PFSK-1 (cell line): ENCODE results near the gene EPHA4.

Experiments
- FOXP2 ChIP-seq: optimal IDR thresholded peaks from 2 replicates; pipeline ENCODE3; 2011; ENCODE audit warnings: borderline replicate concordance, control low read depth, inconsistent platforms; ENCODE audit not compliant: insufficient read depth; ENCODE audit errors: extremely low read length, extremely low read depth
- POLR2AphosphoS5 ChIP-seq: IDR thresholded peaks from 2 replicates; pipeline ENCODE4 v1.6.1; 2012; ENCODE audit warnings: low read depth, mild to moderate bottlenecking, control low read depth, low read length, moderate library complexity
- SIN3A ChIP-seq: IDR thresholded peaks from 2 replicates; pipeline ENCODE4 v1.6.1; 2012; ENCODE audit warnings: mild to moderate bottlenecking, low read length, moderate library complexity, borderline replicate concordance; ENCODE audit not compliant: insufficient read depth
- TAF1 ChIP-seq: IDR thresholded peaks from 2 replicates; pipeline ENCODE4 v1.6.1; 2012; ENCODE audit warnings: low read length, control low read depth, borderline replicate concordance; ENCODE audit not compliant: insufficient read depth
- TF ChIP-seq, protein P1 (sequence below), 2 experiments: IDR thresholded peaks; 2 replicates each; pipeline versions ENCODE4 v1.6.1 to v1.8.0; 2011 to 2012; ENCODE audit warnings: low read depth in 2 of 2, low read length in 2 of 2, control low read depth in 1 of 2, inconsistent platforms in 1 of 2, mild to moderate bottlenecking in 1 of 2, moderate library complexity in 1 of 2; ENCODE audit not compliant: insufficient read depth in 1 of 2

The EPHA4 gene

DNA sequence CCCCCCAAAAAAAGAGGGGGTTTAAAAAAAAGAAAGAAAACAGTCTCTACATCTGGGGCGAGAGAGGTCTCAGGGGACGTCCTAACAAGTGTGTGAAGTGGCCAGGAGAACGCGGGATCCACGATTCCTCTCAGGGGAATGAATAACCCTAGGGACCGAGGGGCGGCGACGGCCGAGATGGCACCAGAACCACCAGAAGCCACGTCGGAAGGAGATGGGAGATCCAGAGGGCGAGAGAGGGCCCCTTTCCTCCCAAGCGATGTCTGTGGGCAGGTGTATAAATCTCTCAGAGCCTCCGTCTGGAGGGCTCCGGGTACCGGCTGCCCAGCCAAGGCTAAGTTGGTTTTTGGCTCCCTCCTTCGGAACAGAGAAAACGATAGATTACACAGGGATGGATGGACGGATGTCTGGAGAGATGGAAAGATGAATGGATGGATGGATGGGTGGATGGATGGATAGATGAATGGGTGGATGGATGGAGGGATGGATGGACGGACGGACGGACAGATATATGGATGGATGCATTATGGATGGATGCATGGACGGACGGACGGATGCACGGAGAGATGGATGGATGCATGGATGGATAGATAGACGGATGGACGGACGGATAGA is 1.7 kb downstream of the EPHA4 start:
- TF ChIP-seq POLR2AphosphoS5 (no peak), SIN3A (no peak), FOXP2 (no peak), TAF1 (no peak)
- TF ChIP-seq, protein P1, sequence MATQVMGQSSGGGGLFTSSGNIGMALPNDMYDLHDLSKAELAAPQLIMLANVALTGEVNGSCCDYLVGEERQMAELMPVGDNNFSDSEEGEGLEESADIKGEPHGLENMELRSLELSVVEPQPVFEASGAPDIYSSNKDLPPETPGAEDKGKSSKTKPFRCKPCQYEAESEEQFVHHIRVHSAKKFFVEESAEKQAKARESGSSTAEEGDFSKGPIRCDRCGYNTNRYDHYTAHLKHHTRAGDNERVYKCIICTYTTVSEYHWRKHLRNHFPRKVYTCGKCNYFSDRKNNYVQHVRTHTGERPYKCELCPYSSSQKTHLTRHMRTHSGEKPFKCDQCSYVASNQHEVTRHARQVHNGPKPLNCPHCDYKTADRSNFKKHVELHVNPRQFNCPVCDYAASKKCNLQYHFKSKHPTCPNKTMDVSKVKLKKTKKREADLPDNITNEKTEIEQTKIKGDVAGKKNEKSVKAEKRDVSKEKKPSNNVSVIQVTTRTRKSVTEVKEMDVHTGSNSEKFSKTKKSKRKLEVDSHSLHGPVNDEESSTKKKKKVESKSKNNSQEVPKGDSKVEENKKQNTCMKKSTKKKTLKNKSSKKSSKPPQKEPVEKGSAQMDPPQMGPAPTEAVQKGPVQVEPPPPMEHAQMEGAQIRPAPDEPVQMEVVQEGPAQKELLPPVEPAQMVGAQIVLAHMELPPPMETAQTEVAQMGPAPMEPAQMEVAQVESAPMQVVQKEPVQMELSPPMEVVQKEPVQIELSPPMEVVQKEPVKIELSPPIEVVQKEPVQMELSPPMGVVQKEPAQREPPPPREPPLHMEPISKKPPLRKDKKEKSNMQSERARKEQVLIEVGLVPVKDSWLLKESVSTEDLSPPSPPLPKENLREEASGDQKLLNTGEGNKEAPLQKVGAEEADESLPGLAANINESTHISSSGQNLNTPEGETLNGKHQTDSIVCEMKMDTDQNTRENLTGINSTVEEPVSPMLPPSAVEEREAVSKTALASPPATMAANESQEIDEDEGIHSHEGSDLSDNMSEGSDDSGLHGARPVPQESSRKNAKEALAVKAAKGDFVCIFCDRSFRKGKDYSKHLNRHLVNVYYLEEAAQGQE (IDR thresholded peaks at IDR 0.05; ENCODE audit: insufficient read depth in 1 of 2, low read depth in 2 of 2, low read length in 2 of 2), result no peak

DNA sequence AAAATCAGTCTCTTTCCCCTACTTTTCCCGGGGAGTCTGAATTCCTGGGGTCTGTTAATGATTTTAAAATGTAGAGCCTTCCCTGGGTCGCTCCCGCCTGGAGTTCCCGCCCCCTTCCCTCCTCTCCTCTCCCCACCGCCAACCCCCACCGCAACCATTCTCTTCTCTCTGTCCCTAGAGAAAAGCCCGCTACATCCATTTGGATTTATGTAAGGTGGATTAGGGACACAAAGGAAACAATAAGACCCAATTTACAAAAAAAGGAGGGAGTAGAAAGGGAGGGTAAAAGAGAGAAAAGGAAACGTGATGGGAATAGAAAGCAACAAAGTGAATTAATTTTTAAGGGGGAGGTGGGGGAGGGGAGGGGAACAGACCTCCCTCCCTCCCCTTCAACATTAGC is 2.2 kb downstream of the EPHA4 start:
- TF ChIP-seq FOXP2, result no peak
- no peak for TF ChIP-seq TAF1
- TF ChIP-seq SIN3A, result no peak
- TF ChIP-seq, protein P1 (IDR thresholded peaks at IDR 0.05; ENCODE audit: insufficient read depth in 1 of 2, low read depth in 2 of 2, low read length in 2 of 2), result no peak
- TF ChIP-seq POLR2AphosphoS5, result no peak

- TF ChIP-seq FOXP2, result no peak
- no peak for TF ChIP-seq SIN3A
- TF ChIP-seq, protein P1 (IDR thresholded peaks at IDR 0.05; ENCODE audit: insufficient read depth in 1 of 2, low read depth in 2 of 2, low read length in 2 of 2), result no peak
- TF ChIP-seq TAF1, result no peak
- no peak for TF ChIP-seq POLR2AphosphoS5
Observed at GRCh38 chr2:221569425-221569845, 2.7 kb downstream of the EPHA4 start.

DNA sequence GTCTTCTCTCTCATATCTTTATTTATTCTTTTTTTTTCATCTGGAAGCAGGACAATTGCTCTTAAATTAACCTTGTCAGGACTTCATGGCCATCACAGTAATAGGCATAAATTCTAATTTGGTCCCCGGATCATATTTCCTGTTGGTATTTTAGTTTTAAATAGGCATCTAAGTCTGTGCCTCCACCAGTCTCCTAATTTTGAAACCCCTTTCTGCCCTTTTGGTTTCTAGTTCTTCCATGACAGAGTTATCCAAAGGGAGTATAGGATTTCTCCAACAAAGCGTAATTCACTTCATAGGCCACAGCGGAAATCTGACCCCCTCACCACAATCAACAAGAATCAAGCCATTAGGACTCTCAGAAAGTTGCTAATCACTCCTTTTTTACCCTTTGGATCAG is 3.8 kb downstream of the EPHA4 start:
- TF ChIP-seq POLR2AphosphoS5 (no peak), SIN3A (no peak), TAF1 (no peak)

DNA sequence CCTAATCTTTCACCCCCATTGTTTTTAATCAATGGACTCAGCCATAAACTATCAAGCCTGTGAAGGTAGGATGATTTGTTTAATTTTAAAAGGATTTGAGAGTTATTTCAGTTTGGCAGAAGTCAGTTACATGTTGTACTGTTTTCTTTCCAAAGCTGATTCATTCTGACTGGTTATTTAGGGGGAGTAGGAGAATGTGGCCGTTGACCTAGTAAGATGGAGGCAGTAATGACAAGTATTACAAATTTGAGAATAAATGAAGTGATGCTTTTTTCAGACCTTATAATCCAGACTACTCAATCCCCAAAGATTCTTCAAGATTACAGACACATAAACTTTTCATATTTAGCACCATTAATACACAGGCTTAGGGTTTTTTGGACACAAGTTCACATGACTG is 4.3 kb downstream of the EPHA4 start:
- no peak for TF ChIP-seq FOXP2
- no peak for TF ChIP-seq TAF1
- TF ChIP-seq SIN3A, result no peak
- TF ChIP-seq, protein P1 (IDR thresholded peaks at IDR 0.05; ENCODE audit: insufficient read depth in 1 of 2, low read depth in 2 of 2, low read length in 2 of 2), result no peak
- TF ChIP-seq POLR2AphosphoS5, result no peak
